GM12872 (cell line): Measurements from ENCODE around the gene PLPPR1.

Experiments
- CTCF ChIP-seq: IDR thresholded peaks from 3 replicates; pipeline ENCODE4 v1.5.1; 2011; ENCODE audit warnings: low read depth, mild to moderate bottlenecking, low read length, moderate library complexity; ENCODE audit not compliant: insufficient read depth

The PLPPR1 gene

GRCh38 chr9:101232405-101232977 is 204.0 kb downstream of the PLPPR1 start:
- TF ChIP-seq CTCF, result no peak

GRCh38 chr9:101235105-101235866 is 206.8 kb downstream of the PLPPR1 start:
- peak; percentile 42; the same call in 2 of the 3 replicates for TF ChIP-seq CTCF

- no peak for TF ChIP-seq CTCF
Measured at GRCh38 chr9:101242651-101243050, 214.1 kb downstream of the PLPPR1 start.

GRCh38 chr9:101246691-101247090 is 218.2 kb downstream of the PLPPR1 start:
- TF ChIP-seq CTCF, result no peak

- TF ChIP-seq CTCF, result no peak
Measured at GRCh38 chr9:101247297-101247696, 218.8 kb downstream of the PLPPR1 start.

GRCh38 chr9:101254733-101255433 is 226.4 kb downstream of the PLPPR1 start:
- TF ChIP-seq CTCF, result no peak

- no peak for TF ChIP-seq CTCF
Measured at GRCh38 chr9:101264727-101265126, 236.2 kb downstream of the PLPPR1 start.
